ENCODE measurements around the gene DVL2.

DVL2 gene

GRCh38 chr17:7237761-7238419 lies 3.6 kb upstream of the DVL2 start:
- peak; percentile 85 for DNase-seq (ENCODE audit: low read depth)

- no peak for DNase-seq (ENCODE audit: low read depth)
Measured at GRCh38 chr17:7237266-7237760, 3.0 kb upstream of the DVL2 start.

- DNase-seq (ENCODE audit: low read depth) = no peak
Measured at GRCh38 chr17:7236808-7237207, 2.5 kb upstream of the DVL2 start.

GRCh38 chr17:7235693-7236665 lies 1.7 kb upstream of the DVL2 start:
- DNase-seq (ENCODE audit: low read depth) = no peak

- DNase-seq (ENCODE audit: low read depth) = no peak
Measured at GRCh38 chr17:7233701-7234082, 625 bp downstream of the DVL2 start.

- DNase-seq (ENCODE audit: low read depth) = no peak
Measured at GRCh38 chr17:7232114-7232513, 2.2 kb downstream of the DVL2 start.

- DNase-seq (ENCODE audit: low read depth) = no peak
Measured at GRCh38 chr17:7229504-7229903, 4.8 kb downstream of the DVL2 start.

GRCh38 chr17:7228920-7229319 lies 5.4 kb downstream of the DVL2 start:
- DNase-seq (ENCODE audit: low read depth) = no peak

- DNase-seq (ENCODE audit: low read depth) = no peak
Measured at GRCh38 chr17:7226721-7227710, 7.3 kb downstream of the DVL2 start.

GRCh38 chr17:7225711-7226331 lies 8.5 kb downstream of the DVL2 start:
- DNase-seq (ENCODE audit: low read depth) = no peak

GRCh38 chr17:7224661-7225111 lies 9.6 kb downstream of the DVL2 start:
- DNase-seq (ENCODE audit: low read depth) = no peak

- DNase-seq (ENCODE audit: low read depth) = no peak
Measured at GRCh38 chr17:7224110-7224509, 10.2 kb downstream of the DVL2 start.

GRCh38 chr17:7223375-7223774 lies 10.9 kb downstream of the DVL2 start:
- no peak for DNase-seq (ENCODE audit: low read depth)

GRCh38 chr17:7222972-7223292 lies 11.4 kb downstream of the DVL2 start:
- no peak for DNase-seq (ENCODE audit: low read depth)

GRCh38 chr17:7222093-7222971 lies 12.0 kb downstream of the DVL2 start:
- DNase-seq (ENCODE audit: low read depth) = no peak

GRCh38 chr17:7221278-7222092 lies 12.8 kb downstream of the DVL2 start:
- no peak for DNase-seq (ENCODE audit: low read depth)

- DNase-seq (ENCODE audit: low read depth) = peak; percentile 45
Measured at GRCh38 chr17:7220593-7221277, 13.6 kb downstream of the DVL2 start.

- DNase-seq (ENCODE audit: low read depth) = peak; percentile 60
Measured at GRCh38 chr17:7219812-7220592, 14.3 kb downstream of the DVL2 start, which contains the start of the genes ACADVL and DLG4. Gene ACADVL (plus strand): TSS chr17:7219938. CDS start chr17:7219985, 47 bp downstream. Gene DLG4 (minus strand): TSS chr17:7219836.
